K562 (cell line): Measurements from ENCODE around the gene ZNF26. TPM values are rescaled to one million over a fixed set of nuclear protein-coding genes. Genes with fewer than 3 reads are reported as not detected.
A peak's percentile ranks its signal among the peaks of the same experiment; 100 is the strongest.

ENCODE experiments used
- ASH1L ChIP-seq: fragments of 450-650 bp; IDR thresholded peaks from 2 replicates; pipeline ENCODE4 v1.6.1; 2018; ENCODE audit warnings: borderline replicate concordance, mild to moderate bottlenecking, low read depth; ENCODE audit not compliant: partially characterized antibody
- ESRRA ChIP-seq: fragments of 450-650 bp; IDR thresholded peaks from 2 replicates; pipeline ENCODE4 v1.6.1; 2014; ENCODE audit warnings: low read depth, mild to moderate bottlenecking, moderate library complexity, borderline replicate concordance
- ESRRB ChIP-seq: fragments of 250-450 bp; sonication (Bioruptor Pico); IDR thresholded peaks from 2 replicates; pipeline ENCODE4 v1.5.0; 2020; ENCODE audit warnings: mild to moderate bottlenecking, moderate library complexity, borderline replicate concordance
- FOXJ2 ChIP-seq: fragments of 200-800 bp; sonication (Bioruptor generic); IDR thresholded peaks from 2 replicates; pipeline ENCODE4 v1.6.1; 2016; ENCODE audit warnings: missing genetic modification characterization, missing compliant biosample characterization
- FOXJ3 ChIP-seq: sonication (generic); formaldehyde crosslinking; IDR thresholded peaks from 2 replicates; pipeline ENCODE4 v1.4.0; 2020; ENCODE audit warnings: mild to moderate bottlenecking, missing genetic modification reagents
- GABPB1 ChIP-seq: sonication (generic); formaldehyde crosslinking; IDR thresholded peaks from 2 replicates; pipeline ENCODE4 v1.8.0; 2022; ENCODE audit warnings: mild to moderate bottlenecking, missing genetic modification reagents
- HDAC1 ChIP-seq, 2 experiments: fragments of 450-650 bp; IDR thresholded peaks; 2 replicates each; pipeline ENCODE4 v1.6.1; 2016 to 2017; ENCODE audit warnings: inconsistent platforms in 1 of 2, mild to moderate bottlenecking in 1 of 2, moderate library complexity in 1 of 2
- JUN ChIP-seq, 2 experiments: sonication (generic) in 1 of 2; formaldehyde crosslinking in 1 of 2; IDR thresholded peaks; 2 replicates each; pipeline versions ENCODE4 v1.6.1 to v1.8.0; 2012 to 2022; ENCODE audit warnings: borderline replicate concordance in 2 of 2, mild to moderate bottlenecking in 2 of 2, improper control_type of control experiment in 1 of 2, low read depth in 1 of 2, low read length in 1 of 2, missing genetic modification reagents in 1 of 2
- MAZ ChIP-seq, 2 experiments: fragments of 450-650 bp in 1 of 2; sonication (generic) in 1 of 2; formaldehyde crosslinking; IDR thresholded peaks in 1 of 2; conservative IDR thresholded peaks in 1 of 2; 2 replicates each; pipeline versions ENCODE4 v1.4.0 to v1.5.0; 2020; ENCODE audit warnings: mild to moderate bottlenecking in 1 of 2, missing genetic modification reagents in 1 of 2
- NCOA1 ChIP-seq: fragments of 450-650 bp; IDR thresholded peaks from 2 replicates; pipeline ENCODE4 v1.6.1; 2016; ENCODE audit warnings: low read depth
- POLR3G ChIP-seq: IDR thresholded peaks from 2 replicates; pipeline ENCODE4 v1.6.1; 2011; ENCODE audit not compliant: insufficient read length, insufficient replicate concordance; ENCODE audit errors: extremely low read depth
- RBBP5 ChIP-seq: fragments of 200-600 bp; sonication (generic); IDR thresholded peaks from 2 replicates; pipeline ENCODE4 v1.6.1; 2012; ENCODE audit warnings: borderline replicate concordance, mild to moderate bottlenecking, low read length, control low read depth, inconsistent platforms; ENCODE audit not compliant: insufficient read depth, poor library complexity, severe bottlenecking
- RBM22 ChIP-seq: fragments of 200-400 bp; formaldehyde crosslinking; IDR thresholded peaks from 2 replicates; pipeline ENCODE4 v1.6.1; 2018; ENCODE audit warnings: low read length, low read depth; ENCODE audit not compliant: poor library complexity, severe bottlenecking
- SAP30 ChIP-seq: fragments of 200-600 bp; sonication (generic); IDR thresholded peaks from 2 replicates; pipeline ENCODE4 v1.6.1; 2012; ENCODE audit warnings: borderline replicate concordance, low read depth, mild to moderate bottlenecking, moderate library complexity, low read length, control low read depth, inconsistent platforms; ENCODE audit not compliant: insufficient read depth, poor library complexity, severe bottlenecking
- SIX5 ChIP-seq, 2 experiments: IDR thresholded peaks; 2 replicates each; pipeline ENCODE4 v1.6.1; 2011; ENCODE audit warnings: low read length in 2 of 2, borderline replicate concordance in 1 of 2, low read depth in 1 of 2, mild to moderate bottlenecking in 1 of 2, moderate library complexity in 1 of 2; ENCODE audit not compliant: insufficient read depth in 1 of 2
- SMARCA5 ChIP-seq: fragments of 450-650 bp; IDR thresholded peaks from 2 replicates; pipeline ENCODE4 v1.6.1; 2016
- TBP ChIP-seq: optimal IDR thresholded peaks from 2 replicates; pipeline ENCODE3; 2011; ENCODE audit warnings: low read depth, low read length, improper control_type of control experiment
- ZFX ChIP-seq: sonication (generic); formaldehyde crosslinking; IDR thresholded peaks from 2 replicates; pipeline ENCODE4 v1.8.0; 2022; ENCODE audit warnings: mild to moderate bottlenecking, missing genetic modification reagents, moderate library complexity
- ZNF79 ChIP-seq: fragments of 250-450 bp; sonication (Bioruptor Pico); IDR thresholded peaks from 2 replicates; pipeline ENCODE4 v1.4.0; 2020; ENCODE audit warnings: low read depth, mild to moderate bottlenecking, moderate library complexity
- polyA plus RNA-seq, 8 experiments: library from polyadenylated mRNA; depleted of rRNA in 4 of 8; stranded (reverse) in 5 of 8; unstranded in 3 of 8; fragments of >200 nt; fragmentation: Nextera tagmentation in 2 of 8; fragmentation: Illumina TruSeq in 1 of 8; extraction: Ambion mirVana in 2 of 8; extraction: Trizol in 1 of 8; gene quantifications; 2 replicates each; pipeline versions ENCODE4 v1.2.1 to v1.2.3, GENCODE V29; 2011 to 2014; ENCODE audit warnings: inconsistent platforms in 1 of 8, missing spikeins in 1 of 8
- total RNA-seq, 7 experiments: library from RNA; depleted of rRNA in 6 of 7; stranded (reverse); fragments of >200 nt in 6 of 7; fragmentation: Illumina TruSeq in 2 of 7; extraction: Trizol in 2 of 7; gene quantifications; 2 replicates each; pipeline versions ENCODE4 v1.2.1 to v1.2.3, GENCODE V29; 2011 to 2021; ENCODE audit warnings: low replicate concordance in 1 of 7
- TF ChIP-seq, protein P1 (sequence below): conservative IDR thresholded peaks from 2 replicates; pipeline ENCODE4 v1.6.1; 2011; ENCODE audit warnings: low read depth, mild to moderate bottlenecking, low read length; ENCODE audit not compliant: control insufficient read depth
- TF ChIP-seq, protein P2 (sequence below), 2 experiments: fragments of 450-650 bp in 1 of 2; sonication (generic) in 1 of 2; formaldehyde crosslinking in 1 of 2; IDR thresholded peaks in 1 of 2; conservative IDR thresholded peaks in 1 of 2; 2 replicates each; pipeline versions ENCODE4 v1.6.1 to v1.8.1; 2016 to 2023; ENCODE audit warnings: mild to moderate bottlenecking in 2 of 2, moderate library complexity in 2 of 2, inconsistent platforms in 1 of 2, missing genetic modification reagents in 1 of 2

The ZNF26 gene
- total and polyA plus RNA-seq, 9 of the 15 experiments (the other 6 are each of a cell fraction or from before 2014, with no cell fraction given): 1.2 to 14.1 (median 8.0) TPM

GRCh38 chr12:133037207-133038005, 51.2 kb downstream of the ZNF26 start, which contains the start of gene ZNF84 (continued):
- no peak for TF ChIP-seq ASH1L
- TF ChIP-seq TBP: peak; percentile 57
- TF ChIP-seq RBM22: no peak
- peak; percentile 4; the same call in 1 of the 2 replicates for TF ChIP-seq JUN (IDR thresholded peaks at IDR 0.05; ENCODE audit: borderline replicate concordance, low read depth, low read length)
- TF ChIP-seq JUN (CRISPR knock-in tag; IDR thresholded peaks at IDR 0.05; ENCODE audit: borderline replicate concordance): no peak
- no peak for TF ChIP-seq ESRRA
- TF ChIP-seq ZFX (CRISPR knock-in tag): peak; percentile 94
- TF ChIP-seq FOXJ2: 0 out of 2 replicates have a peak, but pooled peaks have one; percentile 43
- TF ChIP-seq GABPB1: peak; percentile 97
- no peak for TF ChIP-seq NCOA1
- TF ChIP-seq, protein P1, sequence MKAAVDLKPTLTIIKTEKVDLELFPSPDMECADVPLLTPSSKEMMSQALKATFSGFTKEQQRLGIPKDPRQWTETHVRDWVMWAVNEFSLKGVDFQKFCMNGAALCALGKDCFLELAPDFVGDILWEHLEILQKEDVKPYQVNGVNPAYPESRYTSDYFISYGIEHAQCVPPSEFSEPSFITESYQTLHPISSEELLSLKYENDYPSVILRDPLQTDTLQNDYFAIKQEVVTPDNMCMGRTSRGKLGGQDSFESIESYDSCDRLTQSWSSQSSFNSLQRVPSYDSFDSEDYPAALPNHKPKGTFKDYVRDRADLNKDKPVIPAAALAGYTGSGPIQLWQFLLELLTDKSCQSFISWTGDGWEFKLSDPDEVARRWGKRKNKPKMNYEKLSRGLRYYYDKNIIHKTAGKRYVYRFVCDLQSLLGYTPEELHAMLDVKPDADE: 0 out of 2 replicates have a peak, but pooled peaks have one; percentile 47
- no peak for TF ChIP-seq POLR3G
- TF ChIP-seq, protein P2, sequence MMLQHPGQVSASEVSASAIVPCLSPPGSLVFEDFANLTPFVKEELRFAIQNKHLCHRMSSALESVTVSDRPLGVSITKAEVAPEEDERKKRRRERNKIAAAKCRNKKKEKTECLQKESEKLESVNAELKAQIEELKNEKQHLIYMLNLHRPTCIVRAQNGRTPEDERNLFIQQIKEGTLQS (IDR thresholded peaks at IDR 0.05): no peak
- TF ChIP-seq, protein P2 (CRISPR knock-in tag; conservative IDR thresholded peaks at IDR 0.05): no peak
- peak; percentile 60 to 69; a peak in 3 of 4 replicates for TF ChIP-seq SIX5 (IDR thresholded peaks at IDR 0.05; ENCODE audit: borderline replicate concordance in 1 of 2, insufficient read depth in 1 of 2, low read depth in 1 of 2, low read length in 2 of 2)
- peak in 1 of 2 experiments; percentile 84; a peak in 1 of 4 replicates for TF ChIP-seq HDAC1 (IDR thresholded peaks at IDR 0.05)
- TF ChIP-seq ZNF79: no peak
- no peak for TF ChIP-seq FOXJ3
- TF ChIP-seq SMARCA5: no peak
- TF ChIP-seq SAP30: peak; percentile 30
- TF ChIP-seq MAZ (CRISPR knock-in tag; conservative IDR thresholded peaks at IDR 0.05 in 1 of 2, IDR thresholded peaks at IDR 0.05 in 1 of 2): peak; percentile 61 to 87
- no peak for TF ChIP-seq ESRRB (CRISPR knock-in tag)
- peak; percentile 91 for TF ChIP-seq RBBP5
